Measurements from ENCODE around the gene BCO2.

Gene BCO2

DNA sequence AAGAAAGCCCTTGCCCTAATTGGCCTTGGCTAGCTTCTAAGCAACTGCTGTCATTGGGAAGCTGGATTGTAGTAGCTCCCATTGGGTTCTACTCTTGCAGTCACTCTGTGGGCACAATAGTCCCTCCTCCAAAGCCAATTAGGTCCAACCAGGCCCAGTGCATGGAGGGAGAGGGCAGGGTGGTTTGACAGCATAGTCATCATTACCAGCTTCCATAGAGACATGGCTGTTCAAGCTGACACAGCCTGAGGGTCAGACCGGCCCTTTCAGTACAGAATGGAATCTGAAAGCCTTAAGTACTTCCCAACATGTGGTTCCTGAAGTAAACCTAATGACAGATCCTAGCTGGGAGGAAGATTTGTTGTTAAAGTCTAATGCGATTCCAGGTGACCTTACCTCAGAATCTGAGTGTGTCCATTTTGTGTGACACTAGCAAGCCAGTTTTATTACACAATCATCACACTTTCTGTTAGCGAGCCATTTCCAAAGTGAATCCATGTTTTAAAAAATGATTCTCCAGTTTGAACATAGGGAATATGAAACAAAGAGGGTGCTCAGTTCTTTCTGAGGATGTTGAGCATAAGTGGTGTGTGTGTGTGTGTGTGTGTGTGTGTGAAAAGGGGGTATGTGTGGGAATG, 78.4 kb downstream of the BCO2 start:
- DNase-seq, result no peak

DNA sequence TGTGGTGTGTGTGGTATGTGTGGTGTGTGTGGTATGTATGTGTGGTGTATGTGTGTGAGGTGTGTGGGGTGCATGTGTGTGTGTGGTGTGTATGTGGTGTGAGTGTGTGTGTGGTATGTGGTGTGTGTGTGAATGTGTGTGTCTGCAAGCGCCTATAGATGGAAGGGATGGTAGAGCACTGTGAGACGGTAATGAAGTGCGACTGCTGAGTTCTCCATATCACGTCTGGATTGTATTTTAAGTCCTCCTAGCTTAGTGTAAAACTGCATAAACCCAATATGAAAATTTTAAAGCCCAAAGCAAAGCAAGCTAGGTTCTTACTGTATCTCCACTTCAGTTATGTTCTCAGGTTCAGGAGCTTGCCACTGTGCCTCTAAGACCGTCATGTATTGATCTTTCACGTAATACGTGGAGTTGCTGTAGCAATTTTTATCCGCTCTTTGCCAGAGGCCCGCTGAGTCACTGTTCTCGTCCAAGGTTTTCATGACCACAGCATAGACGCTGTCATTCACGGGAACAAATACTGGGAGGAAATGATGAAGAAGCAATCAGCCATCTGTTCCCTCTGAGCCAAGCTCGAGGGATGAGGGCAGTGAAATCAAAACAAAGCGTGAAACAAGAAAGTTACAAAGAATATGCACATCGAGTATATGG, 79.9 kb downstream of the BCO2 start:
- peak; percentile 9 to 13 for DNase-seq

DNA sequence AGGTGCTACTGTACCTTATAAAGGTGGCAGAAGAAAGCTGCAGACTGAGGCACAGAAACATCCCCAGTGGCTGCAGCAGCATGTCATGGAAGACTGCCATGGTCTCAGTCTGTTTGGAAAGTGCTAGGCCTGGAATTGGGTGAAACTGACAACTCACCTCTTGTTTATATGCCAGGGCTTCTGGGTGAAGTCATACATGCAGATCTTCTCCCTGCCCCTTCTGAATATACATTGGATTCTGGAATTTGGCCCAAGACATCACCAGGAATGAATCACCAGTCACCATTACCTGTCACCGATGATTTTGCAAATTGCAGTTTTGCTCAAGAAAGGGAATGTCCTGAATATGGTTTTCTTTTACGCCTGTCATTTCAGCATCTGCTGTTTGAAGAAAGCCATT, 85.2 kb downstream of the BCO2 start, which contains the start of gene PLET1:
PLET1 (minus strand) TSS at position 371 of the 400 bp plus-strand sequence; CDS start at position 100, 271 bp downstream.
- no peak for DNase-seq

DNA sequence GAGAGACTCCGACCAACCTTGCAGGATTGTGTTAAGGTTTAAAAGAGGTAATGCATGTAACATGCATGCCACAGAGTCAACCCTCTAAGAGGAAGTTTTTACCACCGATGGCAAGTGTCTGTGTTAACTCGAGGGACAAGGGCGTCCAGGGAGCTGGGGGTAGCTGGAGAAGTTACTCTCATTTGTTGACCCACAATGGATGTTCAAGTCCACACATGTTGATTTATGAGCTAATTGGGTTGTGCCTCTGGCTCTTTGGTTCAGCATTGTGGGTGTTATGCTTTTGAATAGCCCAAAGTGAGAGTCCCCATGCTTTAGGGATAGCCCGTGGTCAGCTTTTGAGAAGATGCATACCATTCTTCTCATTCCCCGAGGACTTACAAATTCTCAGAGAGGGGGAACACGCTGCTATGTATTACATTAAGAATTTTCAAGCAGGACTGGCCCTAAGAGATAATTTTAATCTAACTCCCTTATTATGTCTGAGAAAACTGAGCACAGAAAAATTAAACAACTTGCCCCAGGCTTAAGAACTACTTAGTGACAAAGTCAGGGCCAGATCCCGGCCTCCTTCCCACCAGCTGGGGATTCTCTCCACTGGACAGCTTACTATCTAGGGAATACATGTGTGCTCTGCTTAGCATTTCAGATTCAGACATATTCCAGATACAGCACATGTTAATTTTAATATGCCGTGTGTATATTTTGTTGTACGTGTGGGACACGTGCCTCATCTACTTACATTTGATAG, 90.5 kb downstream of the BCO2 start:
- no peak for DNase-seq

DNA sequence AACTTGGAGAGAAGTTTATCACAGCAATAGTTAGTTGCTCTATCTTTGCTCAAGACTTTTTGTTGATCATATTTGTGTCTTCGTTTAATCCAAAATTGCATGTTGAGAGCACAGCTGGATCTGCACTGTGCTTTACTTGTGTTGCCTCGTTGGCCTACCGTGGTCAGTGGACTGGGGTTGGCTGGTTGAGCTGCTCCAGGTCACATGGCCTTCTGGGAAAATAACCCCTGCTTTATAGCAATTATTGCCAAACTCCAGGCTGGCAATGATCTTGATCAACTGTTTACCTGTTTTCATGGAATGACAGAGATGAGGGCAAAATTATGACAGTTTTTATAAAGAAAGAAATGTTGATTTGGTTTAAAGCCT, 91.1 kb downstream of the BCO2 start:
- no peak for DNase-seq

DNA sequence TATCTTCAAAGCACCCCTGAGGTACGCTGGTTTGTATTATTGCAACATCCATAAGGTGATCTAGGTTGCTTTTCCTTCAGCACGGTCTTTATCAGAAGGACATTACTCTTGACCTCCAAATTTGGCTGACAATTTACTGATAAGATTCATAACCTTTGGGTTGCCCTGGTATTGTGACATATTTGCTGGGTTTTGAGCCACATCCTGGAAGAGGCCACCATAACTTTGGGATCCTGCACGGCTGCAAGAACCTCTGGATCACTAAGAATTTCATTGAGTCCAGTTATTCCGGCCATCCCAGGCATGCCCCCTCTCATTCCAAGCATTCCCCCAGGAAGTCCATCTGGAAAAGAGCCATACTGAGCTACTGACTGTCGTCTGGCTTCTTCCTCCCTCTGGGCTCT, 91.9 kb downstream of the BCO2 start:
- no peak for DNase-seq

DNA sequence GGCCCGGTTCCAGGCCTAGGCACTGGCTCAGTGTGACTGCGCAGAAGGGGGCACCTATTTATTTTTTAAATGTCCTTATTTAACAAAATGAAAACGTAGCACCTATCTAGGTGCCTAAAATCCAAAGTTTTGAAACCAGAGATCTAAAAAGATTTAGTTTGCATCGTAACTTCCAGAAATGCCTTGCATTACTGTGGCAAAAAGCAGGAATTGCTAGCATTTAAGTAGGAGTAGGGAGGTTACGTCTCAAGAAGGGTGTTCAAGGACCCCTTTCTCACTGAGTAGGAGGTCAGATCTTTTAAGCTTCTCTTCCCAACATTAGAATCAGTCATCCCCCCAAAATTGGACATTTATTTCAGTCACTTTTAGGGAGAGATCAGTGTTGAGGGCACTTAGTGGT, 93.1 kb downstream of the BCO2 start:
- DNase-seq, result no peak
